Measurements from ENCODE around the gene CFAP20. TPM values are rescaled to one million over a fixed set of nuclear protein-coding genes. Genes with fewer than 3 reads are reported as not detected.

CFAP20 gene
- polyA plus RNA-seq, 3 donors, result 17.3 to 24.0 (median 18.8) TPM

DNA sequence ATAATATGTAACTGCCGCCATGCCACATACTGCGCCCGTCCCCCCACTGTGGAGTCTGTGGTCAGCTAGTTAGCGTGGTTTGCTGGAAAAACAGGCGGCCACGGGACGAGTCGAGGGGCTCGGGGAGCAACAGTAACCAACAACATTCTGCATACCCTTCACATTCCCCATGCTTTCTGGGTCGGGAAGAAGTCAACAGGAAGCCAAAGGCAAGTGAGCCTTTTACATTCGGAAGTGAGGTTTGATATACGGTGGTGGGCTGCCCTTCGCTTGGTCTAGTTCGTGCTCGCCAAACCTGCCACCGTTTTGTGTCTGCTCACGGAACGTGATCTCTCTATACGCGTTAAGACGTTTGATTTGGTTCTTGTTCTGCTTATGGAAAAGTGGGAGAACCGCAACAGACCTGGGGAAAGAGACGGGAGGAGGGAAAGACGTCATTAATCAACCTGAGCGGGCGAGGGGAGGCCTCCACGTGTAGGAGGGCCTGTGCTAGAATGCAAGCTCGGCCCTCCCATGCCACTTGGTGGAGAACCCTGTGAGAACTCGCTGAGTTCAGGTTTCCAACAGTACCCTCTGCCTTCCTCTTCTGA, 28.9 kb upstream of the CFAP20 start:
- H3K4me3 Mint-ChIP-seq, result no peak overlapping the region
- Histone ChIP-seq H2AFZ (ENCODE audit: insufficient read depth, low read depth, low read length, poor library complexity, severe bottlenecking) (no peak overlapping the region), H3K4me3 (replicated peaks in 1 of 3; ENCODE audit: low read depth in 2 of 3, low read length in 3 of 3) (no peak overlapping the region), H3K9me3 (replicated peaks in 1 of 2; ENCODE audit: control insufficient read depth in 1 of 2, insufficient read depth in 1 of 2, low read length in 2 of 2) (no peaks in the 10 kb centered on the region), H3K27ac (ENCODE audit: low read depth in 1 of 2, low read length in 2 of 2) (no peak overlapping the region), H3K9ac (ENCODE audit: insufficient read depth, low read length, poor library complexity, severe bottlenecking) (no peak overlapping the region), H4K20me1 (ENCODE audit: insufficient read depth, low read length) (no peaks in the 10 kb centered on the region), H3K4me2 (replicated peaks; ENCODE audit: extremely low read depth, low read length, poor library complexity, severe bottlenecking) (no peak overlapping the region), H3K79me2 (ENCODE audit: insufficient read depth, low read length) (no peaks in the 10 kb centered on the region), H3K4me1 (ENCODE audit: control insufficient read depth in 1 of 2, insufficient read depth in 2 of 2, low read length in 2 of 2) (no peaks in the 10 kb centered on the region), H3K27me3 (ENCODE audit: control insufficient read depth in 2 of 2, insufficient read depth in 2 of 2, low read length in 2 of 2) (no peaks in the 10 kb centered on the region), H3K36me3 (replicated peaks in 1 of 2; ENCODE audit: control insufficient read depth in 1 of 2, insufficient read depth in 2 of 2, low read length in 2 of 2) (peaks cover 38 to 52% of the 10 kb centered on the region in 2 donors)
- no peaks in the 10 kb centered on the region for H3K9me3 Mint-ChIP-seq
- no peaks in the 10 kb centered on the region for H3K4me1 Mint-ChIP-seq
- TF ChIP-seq, protein P1, sequence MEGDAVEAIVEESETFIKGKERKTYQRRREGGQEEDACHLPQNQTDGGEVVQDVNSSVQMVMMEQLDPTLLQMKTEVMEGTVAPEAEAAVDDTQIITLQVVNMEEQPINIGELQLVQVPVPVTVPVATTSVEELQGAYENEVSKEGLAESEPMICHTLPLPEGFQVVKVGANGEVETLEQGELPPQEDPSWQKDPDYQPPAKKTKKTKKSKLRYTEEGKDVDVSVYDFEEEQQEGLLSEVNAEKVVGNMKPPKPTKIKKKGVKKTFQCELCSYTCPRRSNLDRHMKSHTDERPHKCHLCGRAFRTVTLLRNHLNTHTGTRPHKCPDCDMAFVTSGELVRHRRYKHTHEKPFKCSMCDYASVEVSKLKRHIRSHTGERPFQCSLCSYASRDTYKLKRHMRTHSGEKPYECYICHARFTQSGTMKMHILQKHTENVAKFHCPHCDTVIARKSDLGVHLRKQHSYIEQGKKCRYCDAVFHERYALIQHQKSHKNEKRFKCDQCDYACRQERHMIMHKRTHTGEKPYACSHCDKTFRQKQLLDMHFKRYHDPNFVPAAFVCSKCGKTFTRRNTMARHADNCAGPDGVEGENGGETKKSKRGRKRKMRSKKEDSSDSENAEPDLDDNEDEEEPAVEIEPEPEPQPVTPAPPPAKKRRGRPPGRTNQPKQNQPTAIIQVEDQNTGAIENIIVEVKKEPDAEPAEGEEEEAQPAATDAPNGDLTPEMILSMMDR (IDR thresholded peaks at IDR 0.05), result no peak
- peaks cover 43 to 44% of the 10 kb centered on the region in 2 donors for H3K36me3 Mint-ChIP-seq
- DNase-seq, result no peak
- H3K27me3 Mint-ChIP-seq (ENCODE audit: low read depth in 3 of 3), result peaks cover 0 to 2% (median 1%) of the 10 kb centered on the region in 3 donors
- WGBS (ENCODE audit: insufficient coverage), result 85% methylated on average over 17 of the region's 29 CpGs
- H3K27ac Mint-ChIP-seq, result no peak overlapping the region
- intact Hi-C loops (cut with micrococcal nuclease), result loop anchor here in 1 of 2 donors (10.0 kb wide), 1 partner anchor 63 kb away; no protein-coding TSS in a partner anchor

- TF ChIP-seq, protein P1 (IDR thresholded peaks at IDR 0.05), result no peak
- no peaks in the 10 kb centered on the region for H3K9me3 ChIP-seq (replicated peaks in 1 of 2; ENCODE audit: control insufficient read depth in 1 of 2, insufficient read depth in 1 of 2, low read length in 2 of 2)
- Mint-ChIP-seq H3K4me1 (no peaks in the 10 kb centered on the region), H3K4me3 (no peak overlapping the region), H3K27me3 (ENCODE audit: low read depth in 3 of 3) (peaks cover 0 to 2% (median 1%) of the 10 kb centered on the region in 3 donors), H3K27ac (peak overlapping the region in 1 of 7 donors; percentile 77), H3K9me3 (no peaks in the 10 kb centered on the region), H3K36me3 (peaks cover 36 to 37% of the 10 kb centered on the region in 2 donors)
- H3K27me3 ChIP-seq (ENCODE audit: control insufficient read depth in 2 of 2, insufficient read depth in 2 of 2, low read length in 2 of 2), result no peaks in the 10 kb centered on the region
- intact Hi-C loops (cut with micrococcal nuclease), result loop anchor here in 1 of 2 donors (10.0 kb wide), 1 partner anchor 62 kb away; no protein-coding TSS in a partner anchor
- no peak overlapping the region for H2AFZ ChIP-seq (ENCODE audit: insufficient read depth, low read depth, low read length, poor library complexity, severe bottlenecking)
- peaks cover 30 to 44% of the 10 kb centered on the region in 2 donors for H3K36me3 ChIP-seq (replicated peaks in 1 of 2; ENCODE audit: control insufficient read depth in 1 of 2, insufficient read depth in 2 of 2, low read length in 2 of 2)
- no peak overlapping the region for H3K4me3 ChIP-seq (replicated peaks in 1 of 3; ENCODE audit: low read depth in 2 of 3, low read length in 3 of 3)
- no peak overlapping the region for H3K4me2 ChIP-seq (replicated peaks; ENCODE audit: extremely low read depth, low read length, poor library complexity, severe bottlenecking)
- no peaks in the 10 kb centered on the region for H4K20me1 ChIP-seq (ENCODE audit: insufficient read depth, low read length)
- no peak for DNase-seq
- no peaks in the 10 kb centered on the region for H3K4me1 ChIP-seq (ENCODE audit: control insufficient read depth in 1 of 2, insufficient read depth in 2 of 2, low read length in 2 of 2)
- WGBS (ENCODE audit: insufficient coverage), result 83% methylated on average over 1 of the region's 2 CpGs
- no peak overlapping the region for H3K27ac ChIP-seq (ENCODE audit: low read depth in 1 of 2, low read length in 2 of 2)
- no peaks in the 10 kb centered on the region for H3K79me2 ChIP-seq (ENCODE audit: insufficient read depth, low read length)
- no peak overlapping the region for H3K9ac ChIP-seq (ENCODE audit: insufficient read depth, low read length, poor library complexity, severe bottlenecking)
These were observed 28.1 kb upstream of the CFAP20 start for GRCh38 chr16:58157239-58157638.

All from CD14-positive monocyte (primary cell).